PC-9 (cell line): ENCODE data around the gene MYCBPAP. TPM values are rescaled to one million over a fixed set of nuclear protein-coding genes. Genes with fewer than 3 reads are reported as not detected.

Experiments used
- BruUV-seq: library from RNA; stranded (reverse); fragments of 400-500 nt; replicated peaks from 2 replicates; lab custom pipeline; 2021; lab: Mats Ljungman, UMichigan
- CTCF ChIA-PET: fragments of 300-600 bp; sonication (Branson Sonifier 250); formaldehyde crosslinking; loops from one replicate; lab custom pipeline; 2022; ENCODE audit warnings: antibody characterized with exemption; lab: Charles Lee
- POLR2A ChIA-PET: fragments of 300-600 bp; sonication (Branson Sonifier 250); formaldehyde crosslinking; loops from one replicate; lab custom pipeline; 2022; ENCODE audit warnings: antibody characterized with exemption; ENCODE audit not compliant: unreplicated experiment; lab: Charles Lee
- DNase-seq, 2 experiments: peaks; one replicate each; pipeline versions ENCODE4 v3.0.0 to v3.0.0-alpha.2; 2015 to 2022; ENCODE audit warnings: mixed read lengths in 1 of 2
- H2AFZ ChIP-seq: fragments of 200-600 bp; sonication (generic); 2 replicates; pipeline ENCODE4 v1.8.1; 2017; ENCODE audit warnings: antibody characterized with exemption
- H3F3A ChIP-seq: fragments of 200-600 bp; sonication (generic); 2 replicates; pipeline ENCODE4 v1.8.1; 2017; ENCODE audit warnings: antibody characterized with exemption, mild to moderate bottlenecking, low read depth; ENCODE audit not compliant: insufficient read depth
- H3K27ac ChIP-seq: fragments of 200-600 bp; sonication (generic); 2 replicates; pipeline ENCODE4 v1.6.1; 2016; ENCODE audit warnings: mixed run types
- H3K27me3 ChIP-seq: fragments of 200-600 bp; sonication (generic); 2 replicates; pipeline ENCODE4 v1.6.1; 2016; ENCODE audit warnings: low read depth, mixed run types; ENCODE audit not compliant: insufficient read depth
- H3K36me3 ChIP-seq: fragments of 200-600 bp; sonication (generic); 2 replicates; pipeline ENCODE4 v1.6.1; 2016; ENCODE audit warnings: low read depth, mixed run types
- H3K4me1 ChIP-seq: fragments of 200-600 bp; sonication (generic); replicated peaks from 2 replicates; pipeline ENCODE4 v1.6.1; 2016; ENCODE audit warnings: mixed run types; ENCODE audit not compliant: insufficient read depth
- H3K4me2 ChIP-seq: fragments of 200-600 bp; sonication (generic); 2 replicates; pipeline ENCODE4 v1.6.1; 2017; ENCODE audit warnings: mixed run types
- H3K4me3 ChIP-seq: fragments of 200-600 bp; sonication (generic); 2 replicates; pipeline ENCODE4 v1.6.1; 2016; ENCODE audit warnings: mixed run types
- H3K79me2 ChIP-seq: fragments of 200-600 bp; sonication (generic); 2 replicates; pipeline ENCODE4 v1.6.1; 2017; ENCODE audit warnings: low read depth, mixed run types
- H3K9me2 ChIP-seq: fragments of 200-600 bp; sonication (generic); 2 replicates; pipeline ENCODE4 v1.8.1; 2017; ENCODE audit warnings: mild to moderate bottlenecking; ENCODE audit not compliant: insufficient read depth
- H3K9me3 ChIP-seq: fragments of 200-600 bp; sonication (generic); 2 replicates; pipeline ENCODE4 v1.8.1; 2016; ENCODE audit warnings: low read depth; ENCODE audit not compliant: insufficient read depth
- H4K20me1 ChIP-seq: fragments of 200-600 bp; sonication (generic); 2 replicates; pipeline ENCODE4 v1.8.1; 2017; ENCODE audit not compliant: insufficient read depth
- EZH2 ChIP-seq: fragments of 200-600 bp; sonication (generic); IDR thresholded peaks from 2 replicates; pipeline ENCODE4 v1.8.0; 2017; ENCODE audit warnings: antibody characterized with exemption, low read depth
- intact Hi-C: fragments of 100-400 bp; cut with micrococcal nuclease; formaldehyde crosslinking; loops from one replicate; pipeline ENCODE4 v1.10.0; 2022; ENCODE audit not compliant: unreplicated experiment
- total RNA-seq: library from RNA; stranded (reverse); gene quantifications from 2 replicates; pipeline ENCODE4 v1.2.3, GENCODE V29; 2021
- TF ChIP-seq, protein P1 (sequence below): fragments of 200-600 bp; sonication (generic); conservative IDR thresholded peaks from 2 replicates; pipeline ENCODE4 v1.6.1; 2017; ENCODE audit warnings: mixed run types, antibody characterized with exemption, mild to moderate bottlenecking, moderate library complexity

MYCBPAP gene
- total RNA-seq, 1 experiment from 2014 or later, result 4.9 TPM

DNA sequence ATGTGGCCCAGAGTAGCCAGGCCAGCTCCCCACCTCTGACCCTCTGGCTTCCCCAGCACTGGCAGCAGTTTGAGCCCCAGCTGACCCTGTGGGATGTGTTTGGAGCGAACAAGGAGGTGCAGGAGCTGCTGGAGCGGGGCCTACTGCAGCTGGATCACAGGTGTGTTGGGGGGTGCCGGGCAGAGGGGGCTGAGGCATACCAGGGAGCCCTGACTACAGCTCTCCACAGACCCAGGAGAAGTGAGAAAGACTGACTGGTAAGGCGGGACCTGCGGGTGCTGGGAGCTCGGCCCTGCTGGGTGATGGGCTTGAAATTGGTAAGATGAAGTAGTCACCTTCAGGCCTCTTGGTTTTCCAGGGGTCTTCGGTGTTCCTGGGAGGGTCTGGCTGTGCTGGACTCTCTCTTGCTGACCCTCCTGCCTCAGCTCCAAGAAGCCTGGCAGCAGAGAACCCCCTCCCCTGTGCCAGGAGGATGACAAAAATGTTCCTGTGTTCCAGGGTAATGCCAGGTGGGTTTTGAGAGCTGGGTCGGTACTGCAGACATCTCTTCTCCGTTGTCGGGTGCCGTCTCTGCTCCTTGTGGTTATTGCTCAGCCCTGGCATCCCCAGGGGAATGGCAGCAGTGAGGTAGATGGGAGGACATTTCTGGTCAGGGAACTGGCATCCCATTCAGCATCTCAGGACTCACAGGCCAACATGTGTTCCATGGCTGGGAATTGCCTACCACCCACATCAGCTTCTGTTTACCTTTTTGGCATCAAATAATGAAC is 23.7 kb upstream of the MYCBPAP start:
- POLR2A ChIA-PET, result no interaction called here

DNA sequence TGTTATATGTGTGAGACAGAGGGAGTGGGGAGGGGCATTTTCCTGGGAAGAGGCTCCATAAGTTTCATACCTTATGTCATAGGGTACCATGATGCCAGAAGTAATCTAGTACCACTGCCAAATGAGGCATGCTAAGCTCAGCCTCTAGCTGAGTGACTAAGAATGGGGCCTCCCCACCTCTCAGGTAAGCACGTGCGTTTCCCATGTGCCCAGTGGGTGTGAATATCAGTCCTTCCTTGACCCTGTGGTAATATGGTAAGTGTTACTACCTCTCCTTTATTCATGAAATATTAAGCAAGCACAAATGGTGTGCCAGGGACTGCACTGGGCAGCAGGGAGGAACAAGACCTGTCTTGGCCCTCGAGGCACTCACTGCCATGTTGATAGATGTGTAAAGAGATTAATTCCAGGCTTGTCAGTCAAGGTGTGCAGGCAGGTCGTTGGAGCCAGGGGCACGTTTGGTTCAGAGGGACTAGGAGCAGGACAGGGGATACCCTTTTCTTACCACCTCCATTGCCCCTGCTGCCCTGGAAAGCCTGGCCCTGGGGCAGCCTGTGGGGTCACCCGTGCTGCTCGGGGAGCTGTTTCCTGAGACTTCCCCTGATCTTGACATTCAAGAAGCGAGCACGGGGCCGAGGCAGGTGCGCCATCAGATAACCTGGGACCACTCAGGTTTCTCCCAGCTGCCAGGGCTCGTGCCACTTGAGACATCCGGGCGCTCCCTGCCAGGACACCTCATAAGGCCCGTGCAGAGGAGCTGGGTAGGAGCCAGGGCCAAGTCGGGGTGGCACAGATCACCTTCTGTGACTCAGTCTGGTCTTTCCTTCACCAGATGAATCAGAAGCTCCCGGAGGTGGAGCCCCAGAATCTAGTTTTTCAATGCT is 20.8 kb upstream of the MYCBPAP start:
- H3K9me3 ChIP-seq, result no peaks in the 10 kb centered on the region
- H3K27ac ChIP-seq, result no peak overlapping the region
- BruUV-seq, result no TSS peak
- H4K20me1 ChIP-seq, result no peaks in the 10 kb centered on the region; the same call in 1 of the 2 replicates
- TF ChIP-seq, protein P1, sequence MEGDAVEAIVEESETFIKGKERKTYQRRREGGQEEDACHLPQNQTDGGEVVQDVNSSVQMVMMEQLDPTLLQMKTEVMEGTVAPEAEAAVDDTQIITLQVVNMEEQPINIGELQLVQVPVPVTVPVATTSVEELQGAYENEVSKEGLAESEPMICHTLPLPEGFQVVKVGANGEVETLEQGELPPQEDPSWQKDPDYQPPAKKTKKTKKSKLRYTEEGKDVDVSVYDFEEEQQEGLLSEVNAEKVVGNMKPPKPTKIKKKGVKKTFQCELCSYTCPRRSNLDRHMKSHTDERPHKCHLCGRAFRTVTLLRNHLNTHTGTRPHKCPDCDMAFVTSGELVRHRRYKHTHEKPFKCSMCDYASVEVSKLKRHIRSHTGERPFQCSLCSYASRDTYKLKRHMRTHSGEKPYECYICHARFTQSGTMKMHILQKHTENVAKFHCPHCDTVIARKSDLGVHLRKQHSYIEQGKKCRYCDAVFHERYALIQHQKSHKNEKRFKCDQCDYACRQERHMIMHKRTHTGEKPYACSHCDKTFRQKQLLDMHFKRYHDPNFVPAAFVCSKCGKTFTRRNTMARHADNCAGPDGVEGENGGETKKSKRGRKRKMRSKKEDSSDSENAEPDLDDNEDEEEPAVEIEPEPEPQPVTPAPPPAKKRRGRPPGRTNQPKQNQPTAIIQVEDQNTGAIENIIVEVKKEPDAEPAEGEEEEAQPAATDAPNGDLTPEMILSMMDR, result no peak
- no peaks in the 10 kb centered on the region for H3K79me2 ChIP-seq
- H3K36me3 ChIP-seq, result 0 out of 2 replicates have a peak, but pooled peaks cover 5% of the 10 kb centered on the region
- POLR2A ChIA-PET, result interaction anchor here (0.7 kb wide), 1 partner anchor 44 kb away, joined by 4 read pairs; no protein-coding TSS in a partner anchor
- no peaks in the 10 kb centered on the region for H3K27me3 ChIP-seq
- peaks cover 25% of the 10 kb centered on the region for H3K4me1 ChIP-seq
- no peaks in the 10 kb centered on the region for H3K9me2 ChIP-seq
- CTCF ChIA-PET, result interaction anchor here (0.5 to 0.7 kb wide), 3 partner anchors 8 to 126 kb away, joined by 3 to 9 read pairs (median 3); no protein-coding TSS in a partner anchor
- peak overlapping the region; percentile 50 for H3K4me2 ChIP-seq
- peak; percentile 80 to 91 for DNase-seq
- peaks cover 22% of the 10 kb centered on the region; the same call in 1 of the 2 replicates for H3F3A ChIP-seq
- no peak overlapping the region for H3K4me3 ChIP-seq
- intact Hi-C loops, result loop anchor here (1.0 to 5.0 kb wide), 2 partner anchors 11 to 465 kb away; no protein-coding TSS in a partner anchor
- H2AFZ ChIP-seq, result no peak overlapping the region

More for the DNA sequence above, 23.7 kb upstream of the MYCBPAP start:
- Histone ChIP-seq H3K4me1 (peaks cover 44% of the 10 kb centered on the region), H2AFZ (no peak overlapping the region), H3K27ac (no peak overlapping the region), H3K27me3 (no peaks in the 10 kb centered on the region), H3K4me2 (no peak overlapping the region), H3K36me3 (0 out of 2 replicates have a peak, but pooled peaks cover 5% of the 10 kb centered on the region), H3K79me2 (peaks cover 16% of the 10 kb centered on the region), H3F3A (peaks cover 41% of the 10 kb centered on the region), H3K4me3 (no peak overlapping the region), H4K20me1 (no peaks in the 10 kb centered on the region; the same call in none of the 2 replicates), H3K9me3 (no peaks in the 10 kb centered on the region), H3K9me2 (no peaks in the 10 kb centered on the region)
- intact Hi-C loops, result loop anchor here (5.0 kb wide), 1 partner anchor 468 kb away; no protein-coding TSS in a partner anchor
- CTCF ChIA-PET, result no interaction called here
- no peak for DNase-seq
- no TSS peak for BruUV-seq
- TF ChIP-seq EZH2, result no peak
- TF ChIP-seq, protein P1, result no peak

DNA sequence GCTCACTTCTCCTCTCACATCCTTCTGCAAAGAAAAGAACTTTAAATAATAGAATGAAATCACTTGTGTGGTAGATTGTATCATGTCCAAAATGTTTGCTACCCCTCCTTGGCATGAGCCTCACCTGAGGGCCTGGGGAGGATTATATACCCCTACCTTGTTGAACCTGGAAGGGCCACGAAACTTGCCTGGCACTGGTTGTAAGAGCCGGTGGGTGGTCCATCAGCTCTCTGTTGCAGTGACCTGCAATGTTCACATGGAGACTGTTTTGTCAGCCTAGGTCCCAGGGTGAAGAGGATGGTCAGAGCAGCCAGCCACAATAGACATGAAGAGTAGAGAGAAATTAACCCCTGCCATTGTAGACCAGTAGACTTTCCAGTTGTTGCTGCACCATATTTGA is 19.4 kb upstream of the MYCBPAP start:
- no peak for TF ChIP-seq EZH2
- TF ChIP-seq, protein P1, result no peak
- Histone ChIP-seq H2AFZ (no peak overlapping the region), H3K4me1 (peaks cover 25% of the 10 kb centered on the region), H3K4me3 (no peak overlapping the region), H3K79me2 (no peaks in the 10 kb centered on the region), H4K20me1 (no peaks in the 10 kb centered on the region; the same call in 1 of the 2 replicates), H3K4me2 (no peak overlapping the region), H3K36me3 (0 out of 2 replicates have a peak, but pooled peaks cover 1% of the 10 kb centered on the region), H3F3A (peaks cover 26% of the 10 kb centered on the region; the same call in 1 of the 2 replicates), H3K27me3 (no peaks in the 10 kb centered on the region), H3K9me3 (no peaks in the 10 kb centered on the region), H3K27ac (no peak overlapping the region), H3K9me2 (no peaks in the 10 kb centered on the region)
- ChIA-PET POLR2A (no interaction called here), CTCF (no interaction called here)
- DNase-seq, result no peak
- no TSS peak for BruUV-seq
- intact Hi-C loops, result loop anchor here (5.0 kb wide), 1 partner anchor 463 kb away; no protein-coding TSS in a partner anchor
